Skin of body (tissue), 3 donors: ENCODE measurements around the gene LMNTD2. TPM values are rescaled to one million over a fixed set of nuclear protein-coding genes. Genes with fewer than 3 reads are reported as not detected.
"Not testable (repeated sequence)": the region's sequence is repeated elsewhere in the genome, so short reads cannot be mapped to it uniquely, and the experiment has no call there.

Experiments
- DNase-seq: peaks from one replicate; lab custom pipeline; 2025; lab: John Stamatoyannopoulos, UW
- small RNA-seq: library from RNA; depleted of rRNA; stranded (forward); fragments of <200 nt; gene quantifications from one replicate; pipeline ENCODE3, GENCODE V24; 2014; ENCODE audit warnings: low replicate concordance
- total RNA-seq: library from RNA; depleted of rRNA; stranded (reverse); fragments of >200 nt; gene quantifications from one replicate; pipeline ENCODE4 v1.2.3, GENCODE V29; 2014

The LMNTD2 gene
- total RNA-seq, 1 donor from 2014 or later: 0.69 TPM

DNA sequence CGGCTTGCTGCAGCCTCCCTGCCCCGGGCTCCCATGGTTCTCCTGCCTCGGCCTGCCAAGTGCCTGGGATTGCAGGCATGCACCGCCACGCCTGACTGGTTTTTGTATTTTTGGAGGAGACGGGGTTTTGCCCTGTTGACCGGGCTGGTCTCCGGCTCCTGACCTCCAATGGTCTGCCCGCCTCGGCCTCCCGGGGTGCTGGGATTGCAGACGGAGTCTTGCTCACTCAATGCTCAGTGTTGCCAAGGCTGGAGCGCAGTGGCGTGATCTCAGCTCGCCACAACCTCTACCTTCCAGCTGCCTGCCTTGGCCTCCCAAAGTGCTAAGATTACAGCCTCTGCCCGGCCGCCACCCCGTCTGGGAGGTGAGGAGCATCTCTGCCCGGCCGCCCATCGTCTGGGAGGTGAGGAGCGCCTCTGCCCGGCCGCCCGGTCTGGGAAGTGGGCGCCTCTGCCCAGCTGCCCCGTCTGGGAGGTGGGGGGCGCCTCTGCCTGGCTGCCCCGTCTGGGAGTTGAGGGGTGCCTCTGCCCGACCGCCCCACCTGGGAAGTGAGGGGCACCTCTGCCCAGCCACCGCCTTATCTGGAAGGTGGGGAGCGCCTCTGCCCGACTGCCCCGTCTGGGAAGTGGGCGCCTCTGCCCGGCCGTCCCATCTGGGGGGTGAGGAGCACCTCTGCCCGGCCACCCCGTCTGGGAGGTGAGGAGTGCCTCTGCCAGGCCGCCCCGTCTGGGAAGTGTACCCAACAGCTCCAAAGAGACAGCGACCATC is 43.4 kb downstream of the LMNTD2 start:
- not testable (repeated sequence) for DNase-seq

GRCh38 chr11:516400-516799 is 44.1 kb downstream of the LMNTD2 start:
- no peak for DNase-seq

- DNase-seq: no peak
Measured at GRCh38 chr11:515131-515530, 45.4 kb downstream of the LMNTD2 start.

GRCh38 chr11:514606-515005 is 45.9 kb downstream of the LMNTD2 start:
- DNase-seq: no peak

DNA sequence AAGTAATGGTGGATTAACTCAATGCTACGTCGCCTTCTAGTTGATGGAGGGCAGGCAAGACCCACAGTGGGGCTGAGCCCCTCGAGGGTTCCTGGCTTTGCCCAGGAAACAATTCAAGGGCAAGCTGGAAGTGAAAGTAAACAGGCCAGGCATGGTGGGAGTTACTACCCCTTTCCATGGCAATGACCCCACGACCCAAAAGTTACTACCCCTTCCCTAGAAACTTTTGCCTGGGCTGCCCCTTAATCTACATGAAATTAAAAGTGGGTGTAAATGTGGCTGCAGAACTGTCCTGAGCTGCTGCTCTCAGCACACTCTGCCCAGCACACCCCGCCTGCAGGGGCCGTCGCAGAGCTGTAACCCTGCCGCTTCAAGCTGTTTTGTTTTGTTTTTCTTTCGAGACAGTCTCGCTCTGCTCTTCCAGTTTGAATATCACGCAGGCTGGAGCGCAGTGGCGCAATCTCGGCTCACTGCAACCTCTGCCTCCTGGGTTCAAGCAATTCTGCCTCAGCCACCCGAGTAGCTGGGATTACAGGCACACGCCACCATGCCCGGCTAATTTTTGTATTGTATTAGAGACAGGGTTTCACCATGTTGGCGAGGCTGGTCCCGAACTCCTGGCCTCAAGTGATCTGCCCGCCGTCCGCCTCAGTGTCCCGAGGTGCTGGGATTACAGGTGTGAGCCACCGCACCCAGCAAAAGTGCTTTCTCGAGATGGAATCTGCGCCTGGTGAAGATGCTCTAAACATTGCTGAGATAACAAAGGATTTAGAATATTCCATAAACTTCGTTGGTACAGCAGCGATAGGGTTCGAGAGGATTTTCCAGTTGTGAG is 47.6 kb downstream of the LMNTD2 start:
- DNase-seq: no peak

DNA sequence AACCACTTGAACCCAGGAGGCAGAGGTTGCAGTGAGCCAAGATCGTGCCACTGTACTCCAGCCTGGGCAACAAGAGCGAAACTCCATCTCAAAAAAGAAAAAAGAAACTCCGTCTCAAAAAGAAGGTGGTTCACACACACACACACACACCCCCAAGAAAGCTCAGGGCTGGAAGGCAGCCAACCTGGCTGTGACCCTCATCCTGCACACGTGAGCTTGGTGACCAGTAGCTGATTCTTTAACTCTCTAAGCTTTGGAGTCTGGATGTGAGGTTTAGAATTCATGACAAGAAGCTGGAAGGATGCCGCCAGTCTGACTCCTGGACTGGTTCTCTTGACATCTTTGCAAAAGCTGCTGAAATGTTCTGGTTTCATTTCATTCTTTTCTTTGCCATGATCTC is 51.6 kb downstream of the LMNTD2 start:
- DNase-seq: no peak

- no peak for DNase-seq
Measured at GRCh38 chr11:507727-508515, 52.6 kb downstream of the LMNTD2 start.

GRCh38 chr11:506995-507726 is 53.4 kb downstream of the LMNTD2 start, which contains the start of gene RNH1:
Gene RNH1, minus strand, starts transcription at chr11:507242. Its CDS starts 5,080 bp downstream, at chr11:502162.
- DNase-seq: peak; percentile 95

GRCh38 chr11:506238-506994 is 54.1 kb downstream of the LMNTD2 start:
- peak; percentile 97 for DNase-seq

DNA sequence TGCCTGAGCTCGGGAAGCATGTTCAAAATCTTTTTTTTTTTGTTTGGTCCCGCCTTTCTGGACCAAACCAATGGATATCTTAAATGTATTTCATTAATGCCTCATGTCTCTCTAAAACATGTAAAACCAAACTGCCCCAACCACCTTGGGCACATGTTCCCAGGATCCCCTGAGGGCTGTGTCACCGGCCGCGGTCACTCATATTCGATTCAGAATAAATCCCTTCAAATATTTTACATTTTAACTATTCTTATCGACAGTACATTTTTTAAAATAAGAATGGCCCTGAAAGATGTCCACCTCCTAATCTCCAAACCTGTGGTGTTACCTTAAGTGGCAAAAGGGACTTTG is 55.6 kb downstream of the LMNTD2 start:
- no peak for DNase-seq

Small RNA genes lying within 50 kb of the gene (small RNA-seq; reads per million reads assigned to genes)
- 9.2 reads per million, percentile 92 among the genes with 10 or more reads in this experiment for gene MIR210

Other genes starting within 250 kb of the LMNTD2 start
- 17.0 TPM for gene IFITM1, start 246.7 kb downstream of the LMNTD2 start, total RNA-seq
- gene IFITM3, start 239.9 kb downstream of the LMNTD2 start, total RNA-seq: 40.1 TPM
- gene B4GALNT4, start 191.2 kb downstream of the LMNTD2 start, total RNA-seq: 10.8 TPM
- 71.2 TPM for gene PKP3, start 166.5 kb downstream of the LMNTD2 start, total RNA-seq
- 9.5 TPM for gene SIGIRR, start 145.7 kb downstream of the LMNTD2 start, total RNA-seq
- gene ANO9, start 118.7 kb downstream of the LMNTD2 start, total RNA-seq: 7.3 TPM
- 14.1 TPM for gene PTDSS2, start 110.5 kb downstream of the LMNTD2 start, total RNA-seq
- 83.8 TPM for gene RNH1, start 53.5 kb downstream of the LMNTD2 start, total RNA-seq
- gene HRAS, start 25.2 kb downstream of the LMNTD2 start, total RNA-seq: 27.9 TPM
- 0.69 TPM for gene LRRC56, start 23.2 kb downstream of the LMNTD2 start, total RNA-seq
- gene RASSF7, start 232 bp upstream of the LMNTD2 start, total RNA-seq: 7.7 TPM
- gene PHRF1, start 15.7 kb upstream of the LMNTD2 start, total RNA-seq: 18.8 TPM
- gene IRF7, start 55.2 kb upstream of the LMNTD2 start, total RNA-seq: 6.6 TPM
- gene CDHR5, start 64.2 kb upstream of the LMNTD2 start, total RNA-seq: not detected
- 2.6 TPM for gene SCT, start 66.4 kb upstream of the LMNTD2 start, total RNA-seq
- gene DRD4, start 76.5 kb upstream of the LMNTD2 start, total RNA-seq: not detected
- gene DEAF1, start 134.5 kb upstream of the LMNTD2 start, total RNA-seq: 15.7 TPM
- 7.8 TPM for gene TMEM80, start 135.1 kb upstream of the LMNTD2 start, total RNA-seq
- 35.6 TPM for gene EPS8L2, start 145.5 kb upstream of the LMNTD2 start, total RNA-seq
- gene TALDO1, start 186.7 kb upstream of the LMNTD2 start, total RNA-seq: 134 TPM
- gene GATD1, start 216.7 kb upstream of the LMNTD2 start, total RNA-seq: 15.3 TPM
- gene CEND1, start 229.4 kb upstream of the LMNTD2 start, total RNA-seq: not detected
- gene SLC25A22, start 237.5 kb upstream of the LMNTD2 start, total RNA-seq: 11.6 TPM
- 4.6 TPM for gene PIDD1, start 244.5 kb upstream of the LMNTD2 start, total RNA-seq
- 391 TPM for gene RPLP2, start 249.2 kb upstream of the LMNTD2 start, total RNA-seq